ENCODE measurements around the gene PLCB4. TPM values are rescaled to one million over a fixed set of nuclear protein-coding genes. Genes with fewer than 3 reads are reported as not detected.

PLCB4 gene
- total RNA-seq, 1 experiment from 2014 or later: 10.1 TPM

GRCh38 chr20:9415426-9415825 is 346.5 kb downstream of the PLCB4 start:
- no peak overlapping the region for H3K4ac ChIP-seq (ENCODE audit: low read depth, low read length)
- no peak overlapping the region for H3K14ac ChIP-seq (ENCODE audit: insufficient read depth, low read length)
- no peak overlapping the region for H3K4me2 ChIP-seq (ENCODE audit: insufficient read depth, insufficient read length, low read length)
- H3K27me3 Mint-ChIP-seq (ENCODE audit: low read depth): no peaks in the 10 kb centered on the region
- H4K8ac ChIP-seq (replicated peaks; ENCODE audit: insufficient read length, low read depth, low read length): no peak overlapping the region
- no peaks in the 10 kb centered on the region for H3K27me3 ChIP-seq (ENCODE audit: insufficient read depth, low read length)
- no peak for DNase-seq
- no peak overlapping the region for H3K18ac ChIP-seq (ENCODE audit: insufficient read length, low read depth, low read length)
- H3K79me2 ChIP-seq (ENCODE audit: insufficient read depth, low read length): no peaks in the 10 kb centered on the region
- H2BK120ac ChIP-seq (ENCODE audit: low read depth, low read length, poor library complexity, severe bottlenecking): no peak overlapping the region
- H3K79me1 ChIP-seq (ENCODE audit: insufficient read depth, low read depth, low read length, poor library complexity, severe bottlenecking): no peaks in the 10 kb centered on the region
- peaks cover 3 to 6% of the 10 kb centered on the region in 2 experiments; a peak in 2 of 4 replicates for H3K4me1 Mint-ChIP-seq
- H4K91ac ChIP-seq (ENCODE audit: insufficient read length, low read depth, low read length): no peak overlapping the region
- H2AK5ac ChIP-seq (ENCODE audit: insufficient read length, low read length): no peak overlapping the region
- H3K36me3 Mint-ChIP-seq (ENCODE audit: insufficient read depth in 1 of 3, low read depth in 3 of 3): no peaks in the 10 kb centered on the region; a peak in 2 of 7 replicates
- H3K4me1 ChIP-seq (ENCODE audit: insufficient read depth, low read length): no peaks in the 10 kb centered on the region
- H3K4me3 Mint-ChIP-seq: no peak overlapping the region
- H3K27ac ChIP-seq (ENCODE audit: insufficient read length, low read depth, low read length): no peak overlapping the region
- H3K23me2 ChIP-seq (ENCODE audit: insufficient read length, low read depth, low read length, poor library complexity, severe bottlenecking): no peaks in the 10 kb centered on the region
- TF ChIP-seq CTCF (conservative IDR thresholded peaks at IDR 0.05): no peak
- H3K9ac ChIP-seq (ENCODE audit: extremely low read depth, insufficient read length, low read length): no peak overlapping the region
- no peak overlapping the region for H2BK15ac ChIP-seq (ENCODE audit: low read depth, low read length)
- H4K5ac ChIP-seq (ENCODE audit: insufficient read length, low read depth, low read length): no peak overlapping the region
- no peaks in the 10 kb centered on the region for H4K20me1 ChIP-seq (ENCODE audit: control insufficient read depth, insufficient read depth, insufficient read length)
- no peak overlapping the region for H3T11ph ChIP-seq (ENCODE audit: low read length)
- no peak overlapping the region for H3K56ac ChIP-seq (ENCODE audit: insufficient read length, low read depth, low read length)
- H2BK5ac ChIP-seq (ENCODE audit: insufficient read length, low read length): no peak overlapping the region
- no peak overlapping the region for H3K27ac Mint-ChIP-seq
- no peak overlapping the region for H2BK12ac ChIP-seq (ENCODE audit: insufficient read length, low read depth, low read length)
- H2BK20ac ChIP-seq (ENCODE audit: low read depth, low read length, poor library complexity, severe bottlenecking): no peak overlapping the region
- H3K23ac ChIP-seq (ENCODE audit: insufficient read length, low read depth, low read length): no peak overlapping the region
- no peak overlapping the region for H2AFZ ChIP-seq (ENCODE audit: low read length)
- no CpG with 5 or more reads among the region's 2 CpGs for WGBS (ENCODE audit: extremely low coverage, insufficient read length, low lambda C conversion rate)
- no peaks in the 10 kb centered on the region for H3K9me3 ChIP-seq (ENCODE audit: control insufficient read depth, low read depth, low read length)
- no peaks in the 10 kb centered on the region for H3K9me3 Mint-ChIP-seq
